IMR-90 (cell line): ENCODE results near the gene RUNX2. TPM values are rescaled to one million over a fixed set of nuclear protein-coding genes. Genes with fewer than 3 reads are reported as not detected.
A peak's percentile ranks its signal among the peaks of the same experiment; 100 is the strongest.

Experiments used
- ATAC-seq: fragments of 200-7000 bp; cut with Tn5 transposase; 2 replicates; pipeline ENCODE4 v1.9.1; 2020; ENCODE audit warnings: low read depth, mild to moderate bottlenecking, moderate library complexity
- BruUV-seq: library from RNA; stranded (reverse); fragments of 400-500 nt; replicated peaks from 2 replicates; lab custom pipeline; 2021; lab: Mats Ljungman, UMichigan
- CTCF ChIA-PET: fragments of 300-600 bp; formaldehyde crosslinking; extraction: SDS; loops from one replicate; lab custom pipeline; 2021; ENCODE audit warnings: antibody characterized with exemption; lab: Yijun Ruan, JAX
- POLR2A ChIA-PET: fragments of 300-600 bp; sonication (Branson Sonifier 250); formaldehyde crosslinking; loops from one replicate; lab custom pipeline; 2022; ENCODE audit warnings: antibody characterized with exemption; ENCODE audit not compliant: unreplicated experiment; lab: Charles Lee
- DNase-seq: peaks from one replicate; pipeline ENCODE4 v3.0.0; 2013
- H2AFZ ChIP-seq: replicated peaks from 2 replicates; pipeline ENCODE3; 2013; ENCODE audit warnings: low read length, mild to moderate bottlenecking; ENCODE audit not compliant: poor library complexity
- H2AK5ac ChIP-seq: 2 replicates; pipeline ENCODE4 v1.6.1; 2013; ENCODE audit warnings: low read depth, low read length, inconsistent platforms
- H2AK9ac ChIP-seq: replicated peaks from 2 replicates; pipeline ENCODE3; 2013; ENCODE audit warnings: mild to moderate bottlenecking, low read depth, low read length, moderate library complexity; ENCODE audit not compliant: poor library complexity
- H2BK120ac ChIP-seq: 2 replicates; pipeline ENCODE4 v1.6.1; 2013; ENCODE audit warnings: low read depth, low read length, inconsistent platforms
- H2BK15ac ChIP-seq: 3 replicates; pipeline ENCODE4 v1.6.1; 2013; ENCODE audit warnings: low read depth, low read length, inconsistent platforms
- H2BK20ac ChIP-seq: 2 replicates; pipeline ENCODE4 v1.6.1; 2013; ENCODE audit warnings: low read depth, mild to moderate bottlenecking, inconsistent platforms, low read length, moderate library complexity
- H2BK5ac ChIP-seq: 2 replicates; pipeline ENCODE4 v1.6.1; 2013; ENCODE audit warnings: mild to moderate bottlenecking, low read depth, low read length, inconsistent platforms; ENCODE audit not compliant: poor library complexity, severe bottlenecking
- H3K14ac ChIP-seq: replicated peaks from 2 replicates; pipeline ENCODE4 v1.6.1; 2013; ENCODE audit warnings: low read depth, low read length, inconsistent platforms
- H3K18ac ChIP-seq: 2 replicates; pipeline ENCODE4 v1.6.1; 2013; ENCODE audit warnings: low read depth, low read length, control low read depth
- H3K23ac ChIP-seq: 2 replicates; pipeline ENCODE4 v1.6.1; 2013; ENCODE audit warnings: low read depth, low read length, inconsistent platforms
- H3K27ac ChIP-seq: 2 replicates; pipeline ENCODE4 v1.5.1; 2013; ENCODE audit warnings: mild to moderate bottlenecking, control low read depth, low read length; ENCODE audit not compliant: insufficient read depth
- H3K27me3 ChIP-seq: 2 replicates; pipeline ENCODE4 v1.6.1; 2013; ENCODE audit warnings: low read length; ENCODE audit not compliant: control insufficient read depth, insufficient read depth
- H3K36me3 ChIP-seq: 2 replicates; pipeline ENCODE4 v1.6.1; 2013; ENCODE audit warnings: low read length, mixed read lengths; ENCODE audit not compliant: control insufficient read depth, insufficient read depth
- H3K4ac ChIP-seq: 2 replicates; pipeline ENCODE4 v1.6.1; 2013; ENCODE audit warnings: low read depth, low read length, inconsistent platforms
- H3K4me1 ChIP-seq: 2 replicates; pipeline ENCODE4 v1.6.1; 2013; ENCODE audit warnings: low read length, mixed read lengths; ENCODE audit not compliant: control insufficient read depth, insufficient read depth
- H3K4me2 ChIP-seq: 2 replicates; pipeline ENCODE4 v1.6.1; 2013; ENCODE audit warnings: low read depth, mild to moderate bottlenecking, control low read depth, low read length, moderate library complexity
- H3K4me3 ChIP-seq: 2 replicates; pipeline ENCODE4 v1.5.1; 2013; ENCODE audit warnings: low read depth, mild to moderate bottlenecking, control low read depth, low read length, moderate library complexity; ENCODE audit not compliant: insufficient read depth
- H3K56ac ChIP-seq: 2 replicates; pipeline ENCODE4 v1.6.1; 2013; ENCODE audit warnings: low read length, inconsistent platforms; ENCODE audit not compliant: insufficient read depth; ENCODE audit errors: extremely low read depth
- H3K79me1 ChIP-seq, 2 experiments: 2 replicates each; pipeline ENCODE4 v1.6.1; 2013; ENCODE audit warnings: low read length in 2 of 2, inconsistent platforms in 1 of 2, low read depth in 1 of 2
- H3K9ac ChIP-seq: 2 replicates; pipeline ENCODE4 v1.6.1; 2013; ENCODE audit warnings: low read depth, low read length, control low read depth
- H3K9me1 ChIP-seq: 2 replicates; pipeline ENCODE4 v1.6.1; 2013; ENCODE audit warnings: low read length, inconsistent platforms; ENCODE audit not compliant: insufficient read depth
- H3K9me3 ChIP-seq: 2 replicates; pipeline ENCODE4 v1.6.1; 2013; ENCODE audit warnings: low read length; ENCODE audit not compliant: control insufficient read depth, insufficient read depth
- H4K20me1 ChIP-seq: 2 replicates; pipeline ENCODE4 v1.6.1; 2013; ENCODE audit warnings: low read length, inconsistent platforms; ENCODE audit not compliant: insufficient read depth
- H4K5ac ChIP-seq: 2 replicates; pipeline ENCODE4 v1.6.1; 2013; ENCODE audit warnings: mild to moderate bottlenecking, low read depth, low read length, control low read depth
- H4K8ac ChIP-seq, 2 experiments: 2 replicates each; pipeline ENCODE4 v1.6.1; 2013; ENCODE audit warnings: low read depth in 2 of 2, low read length in 2 of 2, control low read depth in 1 of 2, inconsistent platforms in 1 of 2
- H4K91ac ChIP-seq: 2 replicates; pipeline ENCODE4 v1.6.1; 2013; ENCODE audit warnings: low read depth, low read length, inconsistent platforms; ENCODE audit not compliant: insufficient read depth
- BHLHE40 ChIP-seq: fragments of 150-350 bp; IDR thresholded peaks from 2 replicates; pipeline ENCODE4 v1.6.1; 2016; ENCODE audit warnings: mild to moderate bottlenecking, low read depth, low read length
- CEBPB ChIP-seq: IDR thresholded peaks from 2 replicates; pipeline ENCODE4 v1.6.1; 2012; ENCODE audit warnings: low read depth, low read length, improper control_type of control experiment
- CHD1 ChIP-seq: IDR thresholded peaks from 2 replicates; pipeline ENCODE4 v1.6.1; 2012; ENCODE audit warnings: low read depth, low read length, improper control_type of control experiment
- CTCF ChIP-seq: conservative IDR thresholded peaks from 2 replicates; pipeline ENCODE4 v1.5.1; 2012; ENCODE audit warnings: mild to moderate bottlenecking, low read depth, low read length, improper control_type of control experiment
- MAZ ChIP-seq: IDR thresholded peaks from 2 replicates; pipeline ENCODE4 v1.6.1; 2012; ENCODE audit warnings: low read depth, mild to moderate bottlenecking, low read length, improper control_type of control experiment, moderate library complexity, borderline replicate concordance
- NFE2L2 ChIP-seq: fragments of 150-350 bp; IDR thresholded peaks from 2 replicates; pipeline ENCODE4 v1.6.1; 2016; ENCODE audit warnings: low read depth, mild to moderate bottlenecking, low read length
- RFX5 ChIP-seq: IDR thresholded peaks from 2 replicates; pipeline ENCODE4 v1.8.0; 2012; ENCODE audit warnings: low read depth, mild to moderate bottlenecking, low read length, moderate library complexity
- USF2 ChIP-seq: fragments of 150-350 bp; IDR thresholded peaks from 2 replicates; pipeline ENCODE4 v1.6.1; 2017; ENCODE audit warnings: mild to moderate bottlenecking, antibody characterized with exemption, low read length, low read depth
- WGBS, 2 experiments: methylation state at CpG; one replicate each; pipeline versions ENCODE4 v1.1.5 to v1.1.7; 2013; ENCODE audit warnings: missing lambda C conversion rate in 2 of 2; ENCODE audit not compliant: insufficient read length in 1 of 2; ENCODE audit errors: extremely low coverage in 2 of 2; 5-methylcytosine and 5-hydroxymethylcytosine counted together
- dilution Hi-C: fragments of 300-500 bp; cut with HindIII; formaldehyde crosslinking; loops from one replicate; pipeline ENCODE4 v1.14.3; 2018; ENCODE audit warnings: low sequenced_read_pairs; ENCODE audit not compliant: unreplicated experiment
- in situ Hi-C: fragments of 300-500 bp; cut with MboI; formaldehyde crosslinking; loops from 3 replicates; pipeline ENCODE4 v1.14.3; 2019; ENCODE audit warnings: low sequenced_read_pairs, inconsistent platforms, mixed read lengths
- intact Hi-C: fragments of 100-400 bp; cut with micrococcal nuclease; formaldehyde crosslinking; loops from 2 replicates; pipeline ENCODE4 v1.10.0; 2022
- polyA plus RNA-seq, 3 experiments: library from polyadenylated mRNA; depleted of rRNA; stranded (reverse); fragments of >200 nt; gene quantifications; 2 replicates each; pipeline ENCODE4 v1.2.3, GENCODE V29; 2012; ENCODE audit warnings: low replicate concordance in 1 of 3
- total RNA-seq: library from RNA; depleted of rRNA; stranded (reverse); fragments of >200 nt; gene quantifications from 2 replicates; pipeline ENCODE4 v1.2.3, GENCODE V29; 2012

Gene RUNX2
- total and polyA plus RNA-seq, 2 of the 4 experiments (the other 2 are of a cell fraction) = 2.3 to 4.7 TPM

GRCh38 chr6:45566882-45567281 lies 238.8 kb downstream of the RUNX2 start:
- Histone ChIP-seq H4K91ac (no peak overlapping the region), H2BK5ac (no peak overlapping the region), H3K4me2 (no peak overlapping the region), H3K14ac (peak overlapping the region; percentile 25; the same call in 1 of the 2 replicates), H4K20me1 (no peaks in the 10 kb centered on the region), H4K8ac (0 out of 4 replicates have a peak overlapping the region, but pooled peaks of 1 of the 2 experiments have one; percentile 34), H3K56ac (no peak overlapping the region), H3K36me3 (no peaks in the 10 kb centered on the region), H2AK5ac (no peak overlapping the region), H3K4me1 (no peaks in the 10 kb centered on the region), H3K27ac (no peak overlapping the region), H3K9me1 (peaks cover 5% of the 10 kb centered on the region), H2BK120ac (no peak overlapping the region), H3K79me1 (no peaks in the 10 kb centered on the region), H3K23ac (no peak overlapping the region), H3K4me3 (no peak overlapping the region), H2BK15ac (no peak overlapping the region), H2AFZ (no peak overlapping the region), H3K18ac (no peak overlapping the region), H2AK9ac (no peak overlapping the region), H2BK20ac (no peak overlapping the region; the same call in 1 of the 2 replicates), H3K27me3 (no peaks in the 10 kb centered on the region), H3K9me3 (no peaks in the 10 kb centered on the region), H3K4ac (no peak overlapping the region), H4K5ac (no peak overlapping the region), H3K9ac (no peak overlapping the region)
- dilution Hi-C loops (no loop called here), intact Hi-C loops (no loop called here), in situ Hi-C loops (no loop called here)
- ChIA-PET CTCF (interaction anchor here (0.7 kb wide), 1 partner anchor 49 kb away, joined by 3 read pairs; no protein-coding TSS in a partner anchor), POLR2A (no interaction called here)
- WGBS, 2 experiments = no CpG with 5 or more reads among the region's 4 CpGs
- TF ChIP-seq CHD1 = no peak
- no peak for TF ChIP-seq CEBPB
- no peak for TF ChIP-seq BHLHE40
- TF ChIP-seq NFE2L2 = no peak
- TF ChIP-seq USF2 = no peak
- TF ChIP-seq RFX5 = no peak
- TF ChIP-seq CTCF = no peak
- TF ChIP-seq MAZ = no peak
- ATAC-seq = no peak; the same call in 1 of the 2 replicates
- DNase-seq = peak; percentile 41
- no TSS peak for BruUV-seq
